H1 (cell line): Measurements from ENCODE around the gene THOC6. TPM values are rescaled to one million over a fixed set of nuclear protein-coding genes. Genes with fewer than 3 reads are reported as not detected.

ENCODE experiments used
- CTCF ChIA-PET: fragments of 300-600 bp; sonication (Branson Sonifier 250); formaldehyde crosslinking; loops from one replicate; lab custom pipeline; 2021; ENCODE audit not compliant: partially characterized antibody; lab: Charles Lee
- POLR2A ChIA-PET: fragments of 300-600 bp; sonication (Branson Sonifier 250); formaldehyde crosslinking; loops from one replicate; lab custom pipeline; 2021; ENCODE audit warnings: inconsistent platforms; ENCODE audit not compliant: partially characterized antibody; lab: Charles Lee
- DNase-seq, 2 experiments: peaks; one replicate each; pipeline versions ENCODE4 v3.0.0 to v3.0.0-alpha.2; 2010 to 2022; ENCODE audit warnings: low spot score in 2 of 2, low read depth in 1 of 2, mixed read lengths in 1 of 2
- FAIRE-seq: peaks from 2 replicates; lab custom pipeline; 2011; peaks lifted over from hg19 to GRCh38; lab: Jason Lieb, UNC
- H2AFZ ChIP-seq: 2 replicates; pipeline ENCODE4 v1.8.1; 2012; ENCODE audit warnings: low read length, inconsistent platforms
- H2AK5ac ChIP-seq: 2 replicates; pipeline ENCODE4 v1.6.1; 2013; ENCODE audit warnings: low read depth, low read length
- H2BK120ac ChIP-seq: replicated peaks from 2 replicates; pipeline ENCODE3; 2013; ENCODE audit warnings: low read depth, low read length, inconsistent platforms
- H2BK12ac ChIP-seq: 2 replicates; pipeline ENCODE4 v1.6.1; 2013; ENCODE audit warnings: low read depth, low read length
- H2BK15ac ChIP-seq: 2 replicates; pipeline ENCODE4 v1.6.1; 2013; ENCODE audit warnings: low read length
- H2BK20ac ChIP-seq: 2 replicates; pipeline ENCODE4 v1.6.1; 2013; ENCODE audit warnings: low read length
- H2BK5ac ChIP-seq: 2 replicates; pipeline ENCODE4 v1.6.1; 2013; ENCODE audit warnings: low read depth, low read length
- H3K14ac ChIP-seq: 2 replicates; pipeline ENCODE4 v1.6.1; 2013; ENCODE audit warnings: inconsistent platforms; ENCODE audit not compliant: insufficient read length
- H3K18ac ChIP-seq: 2 replicates; pipeline ENCODE4 v1.6.1; 2013; ENCODE audit warnings: low read length; ENCODE audit errors: extremely low read depth
- H3K23ac ChIP-seq: 2 replicates; pipeline ENCODE4 v1.6.1; 2013; ENCODE audit warnings: inconsistent platforms; ENCODE audit not compliant: insufficient read length
- H3K23me2 ChIP-seq: 2 replicates; pipeline ENCODE4 v1.6.1; 2013; ENCODE audit warnings: low read depth, low read length
- H3K27ac ChIP-seq: 2 replicates; pipeline ENCODE4 v1.6.1; 2011; ENCODE audit warnings: low read depth, low read length, inconsistent platforms
- H3K27me3 ChIP-seq, 4 experiments: replicated peaks in 1 of 4; 1 replicate in 1 of 4; 2 replicates in 3 of 4; pipeline versions ENCODE4 v1.6.1 to v1.8.1; 2011 to 2013; ENCODE audit warnings: low read length in 3 of 4, mild to moderate bottlenecking in 3 of 4, inconsistent platforms in 2 of 4, mixed read lengths in 2 of 4, moderate library complexity in 1 of 4; ENCODE audit not compliant: control insufficient read depth in 3 of 4, insufficient read depth in 3 of 4; ENCODE audit errors: extremely low read depth in 1 of 4
- H3K36me3 ChIP-seq, 4 experiments: 2 replicates each; pipeline versions ENCODE4 v1.6.1 to v1.8.1; 2011 to 2013; ENCODE audit warnings: mild to moderate bottlenecking in 4 of 4, low read length in 3 of 4, moderate library complexity in 2 of 4, control low read depth in 1 of 4, inconsistent platforms in 1 of 4; ENCODE audit not compliant: insufficient read depth in 4 of 4, control insufficient read depth in 2 of 4
- H3K4ac ChIP-seq: replicated peaks from 2 replicates; pipeline ENCODE3; 2013; ENCODE audit warnings: low read length, low read depth, mixed read lengths, inconsistent platforms; ENCODE audit not compliant: insufficient read length
- H3K4me1 ChIP-seq, 4 experiments: replicated peaks in 1 of 4; 1 replicate in 1 of 4; 2 replicates in 3 of 4; pipeline versions ENCODE4 v1.6.1 to v1.8.1; 2011 to 2013; ENCODE audit warnings: low read length in 3 of 4, inconsistent platforms in 2 of 4, mixed read lengths in 1 of 4; ENCODE audit not compliant: insufficient read depth in 4 of 4, control insufficient read depth in 3 of 4
- H3K4me2 ChIP-seq, 2 experiments: 2 replicates each; pipeline versions ENCODE4 v1.6.1 to v1.8.1; 2011 to 2013; ENCODE audit warnings: low read depth in 2 of 2, low read length in 2 of 2, control low read depth in 1 of 2, inconsistent platforms in 1 of 2, mild to moderate bottlenecking in 1 of 2; ENCODE audit not compliant: insufficient read depth in 1 of 2
- H3K4me3 ChIP-seq, 4 experiments: fragments of 200-600, 300-600 bp in 1 of 4; sonication (generic), shearing (Covaris generic), sonication (Bioruptor Twin) in 1 of 4; 2 replicates each; pipeline versions ENCODE4 v1.5.1 to v1.8.1; 2011 to 2016; ENCODE audit warnings: low read length in 4 of 4, low read depth in 3 of 4, control low read depth in 2 of 4, inconsistent platforms in 2 of 4, mild to moderate bottlenecking in 2 of 4, mixed read lengths in 1 of 4, moderate library complexity in 1 of 4; ENCODE audit not compliant: insufficient read depth in 2 of 4; ENCODE audit errors: extremely low read depth in 1 of 4
- H3K56ac ChIP-seq: replicated peaks from 2 replicates; pipeline ENCODE3; 2013; ENCODE audit warnings: low read depth, mild to moderate bottlenecking, mixed read lengths, low read length, inconsistent platforms; ENCODE audit not compliant: insufficient read length
- H3K79me1 ChIP-seq: 2 replicates; pipeline ENCODE4 v1.6.1; 2013; ENCODE audit warnings: low read depth, low read length, control low read depth
- H3K79me2 ChIP-seq, 2 experiments: 2 replicates each; pipeline versions ENCODE4 v1.6.1 to v1.8.1; 2012 to 2013; ENCODE audit warnings: low read length in 2 of 2, mild to moderate bottlenecking in 2 of 2, inconsistent platforms in 1 of 2; ENCODE audit not compliant: insufficient read depth in 2 of 2, control insufficient read depth in 1 of 2
- H3K9ac ChIP-seq, 4 experiments: replicated peaks in 1 of 4; 1 replicate in 1 of 4; 2 replicates in 3 of 4; pipeline versions ENCODE4 v1.6.1 to v1.8.1; 2011 to 2013; ENCODE audit warnings: low read depth in 3 of 4, low read length in 3 of 4, control low read depth in 2 of 4, mild to moderate bottlenecking in 2 of 4, moderate library complexity in 2 of 4, inconsistent platforms in 1 of 4; ENCODE audit errors: extremely low read depth in 1 of 4
- H3K9me3 ChIP-seq, 2 experiments: 2 replicates each; pipeline versions ENCODE4 v1.6.1 to v1.8.1; 2012 to 2013; ENCODE audit warnings: mild to moderate bottlenecking in 2 of 2, moderate library complexity in 2 of 2, control low read depth in 1 of 2, inconsistent platforms in 1 of 2, low read depth in 1 of 2, low read length in 1 of 2, mixed read lengths in 1 of 2; ENCODE audit not compliant: insufficient read depth in 2 of 2
- H4K20me1 ChIP-seq, 2 experiments: replicated peaks in 1 of 2; 2 replicates each; pipeline versions ENCODE3 to v1.8.1; 2011 to 2013; ENCODE audit warnings: inconsistent platforms in 2 of 2, low read length in 2 of 2, mild to moderate bottlenecking in 1 of 2; ENCODE audit not compliant: insufficient read depth in 2 of 2, control insufficient read depth in 1 of 2
- H4K5ac ChIP-seq: 2 replicates; pipeline ENCODE4 v1.6.1; 2013; ENCODE audit warnings: low read length, low read depth, mixed read lengths, inconsistent platforms; ENCODE audit not compliant: insufficient read length
- H4K8ac ChIP-seq: 2 replicates; pipeline ENCODE4 v1.8.0; 2013; ENCODE audit warnings: mild to moderate bottlenecking, moderate library complexity, low read length, inconsistent platforms; ENCODE audit not compliant: insufficient read depth; ENCODE audit errors: extremely low read depth
- H4K91ac ChIP-seq: replicated peaks from 2 replicates; pipeline ENCODE3; 2013; ENCODE audit warnings: low read length, mixed read lengths, inconsistent platforms; ENCODE audit not compliant: insufficient read length
- BRCA1 ChIP-seq: IDR thresholded peaks from 2 replicates; pipeline ENCODE4 v1.6.1; 2012; ENCODE audit warnings: low read depth, low read length, improper control_type of control experiment
- POLR2AphosphoS5 ChIP-seq: IDR thresholded peaks from 2 replicates; pipeline ENCODE4 v1.6.1; 2011; ENCODE audit warnings: low read depth, low read length
- WGBS, 2 experiments: shearing (Covaris generic) in 1 of 2; methylation state at CpG; one replicate each; pipeline versions ENCODE4 v1.1.6 to v1.1.7; 2013 to 2015; ENCODE audit warnings: low lambda C conversion rate in 2 of 2, mixed read lengths in 2 of 2, inconsistent platforms in 1 of 2, low coverage in 1 of 2, missing lambda C conversion rate in 1 of 2; ENCODE audit not compliant: insufficient replicate concordance in 2 of 2, insufficient coverage in 1 of 2, insufficient read length in 1 of 2; ENCODE audit errors: extremely low coverage in 1 of 2, missing lambda C conversion rate in 1 of 2; 5-methylcytosine and 5-hydroxymethylcytosine counted together
- polyA plus RNA-seq, 7 experiments: library from polyadenylated mRNA; depleted of rRNA in 3 of 7; stranded (reverse) in 5 of 7; unstranded in 2 of 7; fragments of >200 nt in 5 of 7; fragments of 200-250 nt in 2 of 7; gene quantifications; 1 replicate in 5 of 7; 2 replicates in 1 of 7; 4 replicates in 1 of 7; pipeline versions ENCODE4 v1.2.1 to v1.2.3, GENCODE V29; 2011 to 2013; ENCODE audit warnings: missing spikeins in 2 of 7, mixed read lengths in 2 of 7
- total RNA-seq: library from RNA; stranded (reverse); fragmentation: NEBNext Ultra II Directional; extraction: Animal tissue kit (Norgen Biotek cat#: 25700); gene quantifications from 2 replicates; pipeline ENCODE4 v1.2.1, GENCODE V29; 2021

THOC6 gene
- total and polyA plus RNA-seq, 2 of the 8 experiments (the other 6 are each of a cell fraction or from before 2014, with no cell fraction given): 78.5 to 111 TPM

GRCh38 chr16:3017344-3017743 lies 6.5 kb upstream of the THOC6 start:
- ChIA-PET CTCF (interaction anchor here (1.1 to 23.8 kb wide), 4 partner anchors 13 to 112 kb away, joined by 4 to 639 read pairs (median 112); partner anchors contain the start of genes CLDN9 and KREMEN2), POLR2A (interaction anchor here (0.9 to 35.7 kb wide), 10 partner anchors 0 to 110 kb away, joined by 3 to 1808 read pairs (median 26); partner anchors contain the start of genes BICDL2, CLDN6, CLDN9 and HCFC1R1)
- H3K18ac ChIP-seq: peak overlapping the region; percentile 83
- H2BK15ac ChIP-seq: peak overlapping the region; percentile 88; the same call in 1 of the 2 replicates
- H3K4ac ChIP-seq: peak overlapping the region; percentile 98
- H3K9me3 ChIP-seq: no peaks in the 10 kb centered on the region
- peaks cover 11 to 32% of the 10 kb centered on the region in 2 experiments for H3K79me2 ChIP-seq
- H3K4me3 ChIP-seq: peak overlapping the region; percentile 58 to 96 (median 92)
- peak overlapping the region; percentile 90; the same call in 1 of the 2 replicates for H2BK12ac ChIP-seq
- FAIRE-seq: no peak
- H4K8ac ChIP-seq: peak overlapping the region; percentile 81
- WGBS, 2 experiments: 2% methylated on average over 20 of the region's 20 CpGs; no CpG with 5 or more reads in 1 of the 2 experiments
- H2AK5ac ChIP-seq: no peak overlapping the region
- H3K27ac ChIP-seq: peak overlapping the region; percentile 96
- H4K5ac ChIP-seq: peak overlapping the region; percentile 86
- no peak overlapping the region for H3K23ac ChIP-seq
- H3K79me1 ChIP-seq: peaks cover 11% of the 10 kb centered on the region; the same call in 1 of the 2 replicates
- no peaks in the 10 kb centered on the region for H3K27me3 ChIP-seq
- H2AFZ ChIP-seq: no peak overlapping the region
- TF ChIP-seq POLR2AphosphoS5 (peak; percentile 59; the same call in 1 of the 2 replicates), BRCA1 (no peak)
- H3K9ac ChIP-seq: peak overlapping the region; percentile 86 to 90 (median 87)
- peaks cover 23% of the 10 kb centered on the region for H3K23me2 ChIP-seq
- H4K91ac ChIP-seq: peak overlapping the region; percentile 77
- H3K56ac ChIP-seq: peak overlapping the region; percentile 67
- peaks cover 8 to 42% (median 35%) of the 10 kb centered on the region in 4 experiments for H3K4me1 ChIP-seq
- peaks cover 16 to 32% of the 10 kb centered on the region in 2 experiments for H4K20me1 ChIP-seq
- peaks cover 6 to 24% (median 12%) of the 10 kb centered on the region in 4 experiments; a peak in 7 of 8 replicates for H3K36me3 ChIP-seq
- H3K14ac ChIP-seq: no peak overlapping the region
- H2BK5ac ChIP-seq: peak overlapping the region; percentile 99
- peak overlapping the region; percentile 66 to 76 for H3K4me2 ChIP-seq
- DNase-seq: no peak
- H2BK20ac ChIP-seq: no peak overlapping the region; the same call in 1 of the 2 replicates
- H2BK120ac ChIP-seq: no peak overlapping the region
